ENCODE measurements around the gene KANK3. TPM values are rescaled to one million over a fixed set of nuclear protein-coding genes. Genes with fewer than 3 reads are reported as not detected.
"Not testable (repeated sequence)": the region's sequence is repeated elsewhere in the genome, so short reads cannot be mapped to it uniquely, and the experiment has no call there.

KANK3 gene
- total RNA-seq, 2 donors from 2014 or later = 15.4 to 23.8 TPM

GRCh38 chr19:8321986-8322637 is 20.9 kb downstream of the KANK3 start:
- intact Hi-C loops (cut with DNase I) = loop anchor here (1.0 kb wide), 1 partner anchor 14 kb away; the partner anchor contains the start of gene CD320
- peak overlapping the region; percentile 84 to 88 for H3K27ac ChIP-seq
- H3K27me3 ChIP-seq (replicated peaks; ENCODE audit: insufficient read depth) = no peaks in the 10 kb centered on the region
- peak overlapping the region; percentile 72 to 94 for H3K4me3 ChIP-seq
- H3K4me1 ChIP-seq (replicated peaks) = peaks cover 4% of the 10 kb centered on the region
- no peak for DNase-seq (ENCODE audit: low spot score)
- WGBS = 17% methylated on average over 29 of the region's 30 CpGs
- TF ChIP-seq POLR2A (IDR thresholded peaks at IDR 0.05) = no peak
- TF ChIP-seq POLR2AphosphoS5 (IDR thresholded peaks at IDR 0.05) = no peak
- no peak for TF ChIP-seq CTCF (IDR thresholded peaks at IDR 0.05)
- no peaks in the 10 kb centered on the region for H3K36me3 ChIP-seq
- no peaks in the 10 kb centered on the region for H3K9me3 ChIP-seq

GRCh38 chr19:8321067-8321985 is 21.7 kb downstream of the KANK3 start, which contains the start of the genes NDUFA7 and RPS28:
TSS of gene NDUFA7 (minus strand) at chr19:8321375. CDS start at chr19:8321358, 17 bp downstream.
TSS of gene RPS28 (plus strand) at chr19:8321496. CDS start at chr19:8321531, 35 bp downstream.
- peak; percentile 92 for TF ChIP-seq POLR2A (IDR thresholded peaks at IDR 0.05)
- peak; percentile 99 for TF ChIP-seq POLR2AphosphoS5 (IDR thresholded peaks at IDR 0.05)
- TF ChIP-seq CTCF (IDR thresholded peaks at IDR 0.05) = peak in 3 of 4 experiments; percentile 33 to 74 (median 57)
- intact Hi-C loops (cut with DNase I) = loop anchor here (1.0 kb wide), 1 partner anchor 13 kb away; the partner anchor contains the start of gene CD320
- WGBS = under 1% methylated on average over 71 of the region's 72 CpGs
- Histone ChIP-seq H3K9me3 (no peaks in the 10 kb centered on the region), H3K36me3 (no peaks in the 10 kb centered on the region), H3K4me1 (replicated peaks) (peaks cover 4% of the 10 kb centered on the region), H3K27ac (peak within 1 kb of the TSS; percentile 84 to 88), H3K27me3 (replicated peaks; ENCODE audit: insufficient read depth) (no peaks in the 10 kb centered on the region), H3K4me3 (peak within 1 kb of the TSS; percentile 72 to 94)
- peak; percentile 97 for DNase-seq (ENCODE audit: low spot score)

- Histone ChIP-seq H3K27me3 (replicated peaks; ENCODE audit: insufficient read depth) (no peaks in the 10 kb centered on the region), H3K9me3 (no peaks in the 10 kb centered on the region), H3K36me3 (no peaks in the 10 kb centered on the region), H3K4me3 (peak overlapping the region; percentile 72 to 94), H3K27ac (peak overlapping the region; percentile 84 to 88), H3K4me1 (replicated peaks) (peaks cover 4% of the 10 kb centered on the region)
- no peak for TF ChIP-seq POLR2A (IDR thresholded peaks at IDR 0.05)
- no peak for TF ChIP-seq CTCF (IDR thresholded peaks at IDR 0.05)
- no peak for TF ChIP-seq POLR2AphosphoS5 (IDR thresholded peaks at IDR 0.05)
- 2% methylated on average over 16 of the region's 16 CpGs for WGBS
- DNase-seq (ENCODE audit: low spot score) = no peak
- intact Hi-C loops (cut with DNase I) = loop anchor here (1.0 kb wide), 1 partner anchor 12 kb away; the partner anchor contains the start of gene CD320
These were observed 22.4 kb downstream of the KANK3 start for GRCh38 chr19:8320564-8321066.

DNA sequence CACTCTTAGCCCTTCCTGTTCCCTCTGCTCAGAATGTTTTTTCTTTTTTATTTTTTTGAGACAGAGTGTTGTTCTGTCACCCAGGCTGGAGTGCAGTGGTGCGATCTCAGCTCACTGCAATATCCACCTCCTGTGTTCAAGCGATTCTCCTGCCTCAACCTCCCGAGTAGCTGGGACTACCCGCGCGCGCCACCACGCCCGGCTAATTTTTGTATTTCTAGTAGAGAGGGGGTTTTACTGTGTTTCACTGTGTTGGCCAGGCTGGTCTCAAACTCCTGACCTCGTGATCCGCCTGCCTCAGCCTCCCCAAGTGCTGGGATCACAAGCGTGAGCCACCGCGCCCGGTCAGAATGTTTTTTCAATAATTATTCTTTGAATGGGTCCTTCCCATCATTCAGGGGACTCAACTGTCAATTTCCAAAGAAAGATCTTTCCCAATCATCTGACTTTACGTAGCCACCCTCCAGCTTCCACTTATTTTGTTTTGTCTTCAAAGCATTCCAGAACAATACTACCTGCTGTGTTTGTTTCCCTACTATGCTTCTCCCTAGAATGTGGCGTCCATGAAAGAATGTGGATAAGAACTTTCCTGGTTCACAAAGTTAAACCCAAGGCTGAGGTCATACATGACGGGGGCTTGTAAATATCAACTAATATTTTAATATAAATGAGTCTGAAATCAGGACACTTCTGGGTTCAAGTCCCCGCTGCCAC is 23.1 kb downstream of the KANK3 start:
- no peak for TF ChIP-seq CTCF (IDR thresholded peaks at IDR 0.05)
- no peak for TF ChIP-seq POLR2A (IDR thresholded peaks at IDR 0.05)
- TF ChIP-seq POLR2AphosphoS5 (IDR thresholded peaks at IDR 0.05) = no peak
- Histone ChIP-seq H3K4me1 (replicated peaks) (peaks cover 4% of the 10 kb centered on the region), H3K4me3 (peak overlapping the region; percentile 72 to 94), H3K27me3 (replicated peaks; ENCODE audit: insufficient read depth) (no peaks in the 10 kb centered on the region), H3K36me3 (no peaks in the 10 kb centered on the region), H3K9me3 (no peaks in the 10 kb centered on the region), H3K27ac (peak overlapping the region in 1 of 2 donors; percentile 84)
- 81% methylated on average over 19 of the region's 19 CpGs for WGBS
- DNase-seq (ENCODE audit: low spot score) = no peak
- intact Hi-C loops (cut with DNase I) = no loop called here

GRCh38 chr19:8318835-8319234 is 24.2 kb downstream of the KANK3 start:
- DNase-seq (ENCODE audit: low spot score); intact Hi-C loops (cut with DNase I): not testable (repeated sequence)
- 82% methylated on average over 9 of the region's 9 CpGs for WGBS

More at GRCh38 chr19:8318835-8319234, 24.2 kb downstream of the KANK3 start:
- not testable (repeated sequence) for H3K4me3 ChIP-seq; H3K36me3 ChIP-seq; H3K27me3 ChIP-seq (replicated peaks; ENCODE audit: insufficient read depth); H3K27ac ChIP-seq; H3K4me1 ChIP-seq (replicated peaks); H3K9me3 ChIP-seq

Measured in prostate gland (tissue), 2 donors.